Upper lobe of left lung (tissue), 6 donors: ENCODE data around the gene KRTAP10-10. TPM values are rescaled to one million over a fixed set of nuclear protein-coding genes. Genes with fewer than 3 reads are reported as not detected.
"Not testable (repeated sequence)": the region's sequence is repeated elsewhere in the genome, so short reads cannot be mapped to it uniquely, and the experiment has no call there.

Experiments
- ATAC-seq, 2 donors: fragments of 200-7000 bp; cut with Tn5 transposase; one replicate each; pipeline ENCODE4 v1.9.1; 2022; ENCODE audit warnings: mild to moderate bottlenecking in 2 of 2, moderate library complexity in 2 of 2; ENCODE audit not compliant: low FRiP score in 2 of 2
- DNase-seq, 2 donors: peaks; one replicate each; pipeline ENCODE4 v3.0.0-alpha.2; 2019 to 2020
- H3K27ac ChIP-seq, 4 donors: fragments of 200-600 bp; sonication (generic); one replicate each; pipeline ENCODE4 v1.5.1; 2016 to 2019
- H3K27me3 ChIP-seq, 4 donors: fragments of 200-600 bp; sonication (generic); one replicate each; pipeline ENCODE4 v1.5.1; 2017 to 2019
- H3K36me3 ChIP-seq, 4 donors: fragments of 200-600 bp; sonication (generic); one replicate each; pipeline ENCODE4 v1.5.1; 2016 to 2019
- H3K4me1 ChIP-seq, 4 donors: fragments of 200-600 bp; sonication (generic); one replicate each; pipeline ENCODE4 v1.5.1; 2018 to 2019
- H3K4me3 ChIP-seq, 4 donors: fragments of 200-600 bp; sonication (generic); one replicate each; pipeline ENCODE4 v1.5.1; 2017 to 2019; ENCODE audit warnings: mild to moderate bottlenecking in 2 of 4, moderate library complexity in 1 of 4
- H3K9me3 ChIP-seq, 4 donors: fragments of 200-600 bp; sonication (generic); one replicate each; pipeline ENCODE4 v1.5.1; 2018 to 2019
- EP300 ChIP-seq, 4 donors: sonication (generic); formaldehyde crosslinking; IDR thresholded peaks; one replicate each; pipeline ENCODE4 v1.5.1; 2017; ENCODE audit warnings: antibody characterized with exemption in 4 of 4, control low read depth in 2 of 4
- POLR2A ChIP-seq, 4 donors: fragments of 450-650 bp; IDR thresholded peaks; one replicate each; pipeline ENCODE4 v1.5.1; 2016 to 2017; ENCODE audit warnings: antibody characterized with exemption in 4 of 4, mild to moderate bottlenecking in 2 of 4
- POLR2AphosphoS5 ChIP-seq, 2 donors: sonication (generic); formaldehyde crosslinking; IDR thresholded peaks; one replicate each; pipeline ENCODE4 v1.5.1; 2017; ENCODE audit warnings: antibody characterized with exemption in 2 of 2
- WGBS, 2 donors: methylation state at CpG; one replicate each; pipeline ENCODE4 v1.1.5; 2017 to 2018; 5-methylcytosine and 5-hydroxymethylcytosine counted together
- total RNA-seq, 6 donors: library from RNA; depleted of rRNA in 4 of 6; stranded (reverse); fragments of >200 nt in 4 of 6; gene quantifications; one replicate each; pipeline versions ENCODE4 v1.1.0 to v1.2.1, GENCODE V29; 2016 to 2021
- TF ChIP-seq, protein P1 (sequence below), 6 experiments: fragments of 450-650 bp in 4 of 6; fragments of 200-600 bp in 2 of 6; sonication (generic) in 2 of 6; IDR thresholded peaks; one replicate each; pipeline ENCODE4 v1.5.1; 2016 to 2019; ENCODE audit warnings: antibody characterized with exemption in 6 of 6
- donor health status: DM: no; HTN: no; CAD: no; lungs with moderate emphysema.
- donor health status: DM: no; HTN: yes; CAD: no; lungs with severe emphysema.

Gene KRTAP10-10
- total RNA-seq, 6 donors from 2014 or later = not detected

DNA sequence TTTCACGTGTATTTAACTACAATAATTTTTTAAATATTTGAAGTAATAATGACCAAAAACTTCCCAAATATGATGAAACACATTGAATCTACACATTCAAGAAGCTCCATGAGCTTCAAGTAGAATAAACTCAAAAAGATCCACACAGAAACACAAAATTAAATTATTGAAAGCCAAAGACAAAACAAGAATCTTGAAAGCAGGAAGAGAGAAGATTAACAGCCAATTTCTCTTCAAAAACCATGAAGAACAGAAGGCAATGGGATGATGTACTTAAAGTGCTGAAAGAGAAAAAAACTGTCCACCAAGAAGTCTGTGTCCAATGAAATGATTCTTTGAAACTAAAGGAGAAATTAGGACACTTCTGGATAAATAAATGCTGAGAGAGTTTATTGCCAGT lies 5.1 kb upstream of the KRTAP10-10 start:
- WGBS, 2 donors = 82 to 92% methylated on average over 1 of the region's 1 CpG
- Histone ChIP-seq H3K4me1 (no peaks in the 10 kb centered on the region), H3K36me3 (no peaks in the 10 kb centered on the region), H3K27me3 (no peaks in the 10 kb centered on the region), H3K27ac (no peak overlapping the region), H3K4me3 (no peak overlapping the region), H3K9me3 (peaks cover 6 to 16% (median 13%) of the 10 kb centered on the region in 4 donors)
- TF ChIP-seq POLR2A (IDR thresholded peaks at IDR 0.05) (no peak), POLR2AphosphoS5 (IDR thresholded peaks at IDR 0.05) (no peak), EP300 (IDR thresholded peaks at IDR 0.05) (no peak)
- TF ChIP-seq, protein P1, sequence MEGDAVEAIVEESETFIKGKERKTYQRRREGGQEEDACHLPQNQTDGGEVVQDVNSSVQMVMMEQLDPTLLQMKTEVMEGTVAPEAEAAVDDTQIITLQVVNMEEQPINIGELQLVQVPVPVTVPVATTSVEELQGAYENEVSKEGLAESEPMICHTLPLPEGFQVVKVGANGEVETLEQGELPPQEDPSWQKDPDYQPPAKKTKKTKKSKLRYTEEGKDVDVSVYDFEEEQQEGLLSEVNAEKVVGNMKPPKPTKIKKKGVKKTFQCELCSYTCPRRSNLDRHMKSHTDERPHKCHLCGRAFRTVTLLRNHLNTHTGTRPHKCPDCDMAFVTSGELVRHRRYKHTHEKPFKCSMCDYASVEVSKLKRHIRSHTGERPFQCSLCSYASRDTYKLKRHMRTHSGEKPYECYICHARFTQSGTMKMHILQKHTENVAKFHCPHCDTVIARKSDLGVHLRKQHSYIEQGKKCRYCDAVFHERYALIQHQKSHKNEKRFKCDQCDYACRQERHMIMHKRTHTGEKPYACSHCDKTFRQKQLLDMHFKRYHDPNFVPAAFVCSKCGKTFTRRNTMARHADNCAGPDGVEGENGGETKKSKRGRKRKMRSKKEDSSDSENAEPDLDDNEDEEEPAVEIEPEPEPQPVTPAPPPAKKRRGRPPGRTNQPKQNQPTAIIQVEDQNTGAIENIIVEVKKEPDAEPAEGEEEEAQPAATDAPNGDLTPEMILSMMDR (IDR thresholded peaks at IDR 0.05) = no peak
- DNase-seq (no peak), ATAC-seq (no peak)

DNA sequence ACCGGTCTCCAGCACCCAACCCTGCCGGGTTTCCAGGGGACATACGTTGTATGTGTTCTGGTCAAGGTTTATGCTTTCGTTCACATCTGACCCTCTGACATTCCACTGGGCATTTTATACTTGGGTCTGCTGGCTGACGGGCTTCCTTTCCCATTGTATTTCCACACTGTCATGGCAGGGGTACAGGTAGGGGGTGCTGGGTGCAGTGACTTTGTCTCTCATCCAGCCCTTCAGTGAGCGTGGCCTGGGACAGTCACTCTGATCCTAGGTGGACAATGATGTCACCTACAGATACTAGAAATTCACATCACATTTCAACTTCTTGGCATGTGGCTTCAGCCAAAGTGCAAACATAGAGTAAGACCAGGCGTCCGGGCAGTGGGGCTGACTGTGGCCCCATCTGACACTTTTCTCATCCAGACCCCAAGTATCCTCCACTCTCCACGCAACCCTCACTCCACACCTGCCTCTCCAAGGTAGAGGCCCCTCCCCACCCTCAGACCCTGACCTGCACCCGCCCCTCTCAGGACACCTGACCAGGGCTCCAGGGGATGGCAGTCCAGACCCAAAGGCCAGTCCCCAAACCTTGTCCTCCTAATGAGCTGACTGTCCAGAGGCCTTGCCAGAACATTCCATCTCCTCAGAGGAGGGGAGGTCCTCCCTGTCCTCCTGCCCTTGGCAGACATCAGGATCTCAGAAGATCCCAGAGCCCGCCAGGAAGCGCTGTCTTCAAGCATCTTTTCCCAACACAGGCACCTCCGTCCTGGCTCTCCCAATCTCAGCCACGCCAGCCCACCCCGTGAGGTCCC lies 743 bp upstream of the KRTAP10-10 start:
- ATAC-seq (no peak), DNase-seq (no peak)
- H3K27ac ChIP-seq = no peak overlapping the region
- no peak overlapping the region for H3K4me3 ChIP-seq
- H3K27me3 ChIP-seq = no peaks in the 10 kb centered on the region
- H3K9me3 ChIP-seq = peaks cover 5 to 12% (median 9%) of the 10 kb centered on the region in 4 donors
- no peaks in the 10 kb centered on the region for H3K4me1 ChIP-seq
- no peak for TF ChIP-seq POLR2AphosphoS5 (IDR thresholded peaks at IDR 0.05)
- no peak for TF ChIP-seq EP300 (IDR thresholded peaks at IDR 0.05)
- TF ChIP-seq, protein P1 (IDR thresholded peaks at IDR 0.05) = no peak
- no peak for TF ChIP-seq POLR2A (IDR thresholded peaks at IDR 0.05)
- 80 to 87% methylated on average over 12 to 15 of the region's 15 CpGs for WGBS, 2 donors
- no peaks in the 10 kb centered on the region for H3K36me3 ChIP-seq

DNA sequence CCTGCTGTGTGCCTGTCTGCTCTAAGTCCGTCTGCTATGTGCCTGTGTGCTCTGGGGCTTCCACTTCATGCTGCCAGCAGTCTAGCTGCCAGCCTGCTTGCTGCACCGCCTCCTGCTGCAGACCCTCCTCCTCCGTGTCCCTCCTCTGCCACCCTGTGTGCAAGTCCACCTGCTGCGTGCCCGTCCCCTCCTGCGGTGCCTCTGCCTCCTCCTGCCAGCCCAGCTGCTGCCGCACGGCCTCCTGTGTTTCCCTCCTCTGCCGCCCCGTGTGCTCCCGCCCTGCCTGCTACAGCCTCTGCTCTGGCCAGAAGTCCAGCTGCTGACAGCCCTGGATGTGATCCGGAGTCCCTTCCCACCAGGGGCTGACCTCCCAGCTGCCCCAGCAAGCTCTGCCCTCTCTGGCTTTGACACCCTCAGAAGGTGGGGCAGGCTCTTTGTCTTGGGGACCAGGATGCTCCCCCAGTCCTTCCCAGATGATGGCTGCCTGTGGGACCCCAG lies 744 bp downstream of the KRTAP10-10 start:
- not testable (repeated sequence) for H3K36me3 ChIP-seq, H3K4me3 ChIP-seq, ATAC-seq, H3K27me3 ChIP-seq, H3K4me1 ChIP-seq, H3K9me3 ChIP-seq, H3K27ac ChIP-seq
- peak in 1 of 2 donors; percentile 65 for DNase-seq
- WGBS, 2 donors = 80 to 82% methylated on average over 3 to 8 of the region's 12 CpGs

DNA sequence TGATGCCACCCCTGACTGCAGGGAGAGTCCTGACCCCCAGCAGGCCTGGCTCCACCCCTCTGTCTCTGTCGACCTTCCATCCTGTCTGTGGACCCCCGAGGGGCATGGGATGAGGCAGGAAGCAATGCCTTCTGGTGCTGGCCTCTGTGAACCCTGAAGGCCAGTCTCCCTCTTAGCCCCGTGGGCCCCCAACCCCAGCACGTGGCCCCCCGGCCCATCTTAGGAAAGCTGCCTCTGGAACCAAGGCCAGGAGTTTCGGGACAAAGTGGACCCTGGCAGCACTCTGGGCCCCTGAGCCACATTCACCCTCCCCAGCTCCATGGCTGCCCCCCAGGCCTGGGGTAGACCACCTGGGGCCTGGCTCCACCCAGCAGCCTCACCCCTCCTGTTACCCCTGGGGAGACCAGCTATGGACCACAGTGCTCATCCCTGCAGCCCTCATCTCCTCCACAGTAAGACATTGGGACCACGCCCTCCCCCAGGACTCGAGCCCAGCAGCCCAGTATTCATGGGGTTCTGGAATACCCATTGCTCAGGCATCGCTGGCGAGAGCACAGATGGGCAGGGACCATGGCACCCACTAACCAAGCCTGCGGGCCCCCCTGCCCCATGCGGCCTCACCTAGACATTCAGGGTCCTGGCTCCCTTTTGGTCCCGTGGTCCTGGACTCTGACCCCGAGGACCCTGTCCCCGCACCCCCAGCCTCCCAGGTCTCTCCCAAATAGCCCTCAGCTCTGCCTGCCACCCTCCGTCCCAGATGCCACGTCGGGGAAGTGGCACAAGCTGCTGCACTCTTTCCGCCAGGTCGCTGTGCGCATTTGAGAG lies 1.6 kb downstream of the KRTAP10-10 start:
- 91 to 100% methylated on average over 2 to 14 of the region's 21 CpGs for whole genome bisulfite sequencing, 2 donors
- ATAC-seq (peak in 1 of 2 donors; percentile 6), DNase-seq (peak in 1 of 2 donors; percentile 61)
- not testable (repeated sequence) for H3K4me3 ChIP-seq, H3K27me3 ChIP-seq, H3K36me3 ChIP-seq, H3K4me1 ChIP-seq, H3K27ac ChIP-seq, H3K9me3 ChIP-seq

DNA sequence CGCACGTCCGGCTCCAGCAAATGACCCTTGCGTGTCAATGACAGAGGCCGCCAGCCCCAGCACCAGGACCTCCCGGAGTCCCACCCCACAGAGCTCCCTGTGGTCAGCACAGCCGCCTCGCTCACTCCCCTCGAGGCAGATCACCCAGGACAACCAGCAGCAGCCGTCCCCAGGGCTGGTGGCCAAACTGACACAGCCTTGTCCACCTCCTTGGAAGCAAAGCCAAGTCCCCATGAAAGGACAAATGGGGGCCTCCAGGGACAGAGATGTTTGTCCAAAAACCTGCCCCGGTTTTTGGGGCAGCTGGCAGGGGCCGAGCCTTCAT lies 2.1 kb downstream of the KRTAP10-10 start:
- DNase-seq = peak in 1 of 2 donors; percentile 43
- Histone ChIP-seq H3K4me1 (no peaks in the 10 kb centered on the region), H3K27me3 (no peaks in the 10 kb centered on the region), H3K27ac (no peak overlapping the region), H3K36me3 (no peaks in the 10 kb centered on the region), H3K4me3 (no peak overlapping the region), H3K9me3 (peaks cover 0 to 6% (median 0%) of the 10 kb centered on the region in 4 donors)
- 89 to 95% methylated on average over 4 to 12 of the region's 12 CpGs for WGBS, 2 donors
- no peak for TF ChIP-seq POLR2AphosphoS5 (IDR thresholded peaks at IDR 0.05)
- TF ChIP-seq POLR2A (IDR thresholded peaks at IDR 0.05) = no peak
- TF ChIP-seq, protein P1 (IDR thresholded peaks at IDR 0.05) = no peak
- no peak for TF ChIP-seq EP300 (IDR thresholded peaks at IDR 0.05)
- ATAC-seq = peak in 1 of 2 donors; percentile 8
